GM12801 (cell line): ENCODE measurements around the gene LCN12.

Experiments used
- CTCF ChIP-seq: IDR thresholded peaks from one replicate; pipeline ENCODE4 v1.5.1; 2011; ENCODE audit warnings: control low read depth; ENCODE audit not compliant: insufficient read length; ENCODE audit errors: extremely low read depth

Gene LCN12

GRCh38 chr9:136939431-136939995 is 12.6 kb upstream of the LCN12 start:
- no peak for TF ChIP-seq CTCF

- no peak for TF ChIP-seq CTCF
Measured at GRCh38 chr9:136939996-136940525, 12.0 kb upstream of the LCN12 start.

GRCh38 chr9:136940526-136941230 is 11.4 kb upstream of the LCN12 start:
- TF ChIP-seq CTCF: no peak

GRCh38 chr9:136941231-136942111 is 10.6 kb upstream of the LCN12 start:
- TF ChIP-seq CTCF: no peak

- no peak for TF ChIP-seq CTCF
Measured at GRCh38 chr9:136942112-136942880, 9.8 kb upstream of the LCN12 start.

- TF ChIP-seq CTCF: no peak
Measured at GRCh38 chr9:136942881-136943230, 9.2 kb upstream of the LCN12 start.
